ENCODE data around the gene KMT2D.

- TF ChIP-seq KDM5A (IDR thresholded peaks at IDR 0.05; ENCODE audit: low read length), result no peak
- TF ChIP-seq, protein P1, sequence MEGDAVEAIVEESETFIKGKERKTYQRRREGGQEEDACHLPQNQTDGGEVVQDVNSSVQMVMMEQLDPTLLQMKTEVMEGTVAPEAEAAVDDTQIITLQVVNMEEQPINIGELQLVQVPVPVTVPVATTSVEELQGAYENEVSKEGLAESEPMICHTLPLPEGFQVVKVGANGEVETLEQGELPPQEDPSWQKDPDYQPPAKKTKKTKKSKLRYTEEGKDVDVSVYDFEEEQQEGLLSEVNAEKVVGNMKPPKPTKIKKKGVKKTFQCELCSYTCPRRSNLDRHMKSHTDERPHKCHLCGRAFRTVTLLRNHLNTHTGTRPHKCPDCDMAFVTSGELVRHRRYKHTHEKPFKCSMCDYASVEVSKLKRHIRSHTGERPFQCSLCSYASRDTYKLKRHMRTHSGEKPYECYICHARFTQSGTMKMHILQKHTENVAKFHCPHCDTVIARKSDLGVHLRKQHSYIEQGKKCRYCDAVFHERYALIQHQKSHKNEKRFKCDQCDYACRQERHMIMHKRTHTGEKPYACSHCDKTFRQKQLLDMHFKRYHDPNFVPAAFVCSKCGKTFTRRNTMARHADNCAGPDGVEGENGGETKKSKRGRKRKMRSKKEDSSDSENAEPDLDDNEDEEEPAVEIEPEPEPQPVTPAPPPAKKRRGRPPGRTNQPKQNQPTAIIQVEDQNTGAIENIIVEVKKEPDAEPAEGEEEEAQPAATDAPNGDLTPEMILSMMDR (IDR thresholded peaks at IDR 0.05; ENCODE audit: control extremely low read depth in 1 of 3, insufficient read depth in 1 of 3, low read depth in 1 of 3, low read length in 3 of 3), result no peak
- TF ChIP-seq EP300 (IDR thresholded peaks at IDR 0.05; ENCODE audit: borderline replicate concordance in 1 of 2, low read depth in 2 of 2, low read length in 2 of 2), result no peak
- no peak for TF ChIP-seq CHD2 (IDR thresholded peaks at IDR 0.05; ENCODE audit: low read length)
- no peak for TF ChIP-seq EZH2 (IDR thresholded peaks at IDR 0.05; ENCODE audit: low read depth, low read length, severe bottlenecking)
- TF ChIP-seq TCF12 (IDR thresholded peaks at IDR 0.05; ENCODE audit: low read depth, low read length), result no peak
- no peak for TF ChIP-seq RXRA (IDR thresholded peaks at IDR 0.05; ENCODE audit: insufficient read depth, low read depth, low read length)
- TF ChIP-seq ZNF274 (IDR thresholded peaks at IDR 0.05; ENCODE audit: borderline replicate concordance, extremely low read depth, low read length), result no peak
- no peak for TF ChIP-seq POLR2AphosphoS5 (IDR thresholded peaks at IDR 0.05; ENCODE audit: low read depth, low read length)
- TF ChIP-seq BRCA1 (IDR thresholded peaks at IDR 0.05; ENCODE audit: low read depth, low read length), result no peak
- no peak for TF ChIP-seq NRF1 (IDR thresholded peaks at IDR 0.05; ENCODE audit: low read depth, low read length)
These were observed 41.5 kb downstream of the KMT2D start for GRCh38 chr12:49019120-49019430.

Measured in H1 (cell line).